Measurements from ENCODE around the gene SYNC.

The SYNC gene

GRCh38 chr1:32702599-32703478 is at the start of gene SYNC:
TSS of gene SYNC (minus strand) at chr1:32702770. CDS start at chr1:32702660, 110 bp downstream.
- no peak for DNase-seq (ENCODE audit: low spot score)

- DNase-seq (ENCODE audit: low spot score), result no peak
Measured at GRCh38 chr1:32749771-32750170, 47.2 kb upstream of the SYNC start.

- DNase-seq (ENCODE audit: low spot score), result no peak
Measured at GRCh38 chr1:32749332-32749731, 46.8 kb upstream of the SYNC start.

- DNase-seq (ENCODE audit: low spot score), result no peak
Measured at GRCh38 chr1:32748926-32749325, 46.4 kb upstream of the SYNC start.

- no peak for DNase-seq (ENCODE audit: low spot score)
Measured at GRCh38 chr1:32748348-32748747, 45.8 kb upstream of the SYNC start.

- DNase-seq (ENCODE audit: low spot score), result no peak
Measured at GRCh38 chr1:32746130-32746529, 43.6 kb upstream of the SYNC start.

GRCh38 chr1:32744071-32744425 is 41.5 kb upstream of the SYNC start:
- DNase-seq (ENCODE audit: low spot score), result no peak

- DNase-seq (ENCODE audit: low spot score), result no peak
Measured at GRCh38 chr1:32743380-32744070, 41.0 kb upstream of the SYNC start.

GRCh38 chr1:32742956-32743355 is 40.4 kb upstream of the SYNC start:
- DNase-seq (ENCODE audit: low spot score), result peak; percentile 69

- DNase-seq (ENCODE audit: low spot score), result peak; percentile 71
Measured at GRCh38 chr1:32742199-32742947, 39.8 kb upstream of the SYNC start.

GRCh38 chr1:32741413-32742198 is 39.0 kb upstream of the SYNC start:
- peak; percentile 74 for DNase-seq (ENCODE audit: low spot score)

GRCh38 chr1:32741059-32741412 is 38.5 kb upstream of the SYNC start:
- no peak for DNase-seq (ENCODE audit: low spot score)

- peak; percentile 85 for DNase-seq (ENCODE audit: low spot score)
Measured at GRCh38 chr1:32736812-32737791, 34.5 kb upstream of the SYNC start.

- DNase-seq (ENCODE audit: low spot score), result no peak
Measured at GRCh38 chr1:32733582-32734321, 31.2 kb upstream of the SYNC start.

- DNase-seq (ENCODE audit: low spot score), result no peak
Measured at GRCh38 chr1:32729254-32730046, 26.9 kb upstream of the SYNC start.

GRCh38 chr1:32728413-32729077 is 26.0 kb upstream of the SYNC start:
- DNase-seq (ENCODE audit: low spot score), result no peak

- no peak for DNase-seq (ENCODE audit: low spot score)
Measured at GRCh38 chr1:32727876-32728275, 25.3 kb upstream of the SYNC start.

- DNase-seq (ENCODE audit: low spot score), result no peak
Measured at GRCh38 chr1:32725615-32725982, 23.0 kb upstream of the SYNC start.
